GM15510 (cell line): ENCODE data around the gene CTDNEP1.
A peak's percentile ranks its signal among the peaks of the same experiment; 100 is the strongest.

ENCODE experiments used
- POLR2A ChIP-seq: IDR thresholded peaks from 3 replicates; pipeline ENCODE4 v1.6.1; 2011; ENCODE audit warnings: borderline replicate concordance; ENCODE audit not compliant: insufficient read length; ENCODE audit errors: extremely low read depth

CTDNEP1 gene

DNA sequence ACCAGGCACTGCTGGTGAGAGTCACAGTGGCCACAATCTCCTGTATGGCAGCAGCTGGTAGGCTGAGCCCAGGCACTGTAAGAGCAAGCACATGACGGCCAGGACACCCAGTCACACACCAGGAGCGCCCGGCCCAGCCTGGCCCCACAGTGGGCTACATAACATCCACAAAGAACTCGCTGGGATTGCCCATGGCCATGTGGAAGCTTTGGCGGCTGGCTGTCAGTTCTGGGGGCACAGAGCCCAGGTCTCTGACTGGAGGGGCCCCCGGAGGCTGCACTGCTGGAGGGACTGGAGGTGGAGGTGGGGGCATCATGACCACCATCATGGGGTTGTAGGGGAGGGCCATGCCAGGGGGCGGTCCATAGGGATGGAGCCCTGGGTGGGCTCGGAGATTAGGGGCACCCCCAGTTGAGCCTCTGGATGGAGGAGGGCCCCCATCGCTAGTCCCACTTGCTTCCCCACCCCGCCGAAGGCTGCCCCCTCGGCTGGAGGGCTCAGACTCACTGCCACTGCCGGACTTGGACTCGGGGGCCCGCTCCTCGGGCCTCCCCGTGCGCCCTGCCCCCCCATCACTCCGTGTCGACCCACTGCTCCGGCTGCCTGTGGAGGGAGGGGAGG lies 25.7 kb downstream of the CTDNEP1 start:
- no peak for TF ChIP-seq POLR2A

DNA sequence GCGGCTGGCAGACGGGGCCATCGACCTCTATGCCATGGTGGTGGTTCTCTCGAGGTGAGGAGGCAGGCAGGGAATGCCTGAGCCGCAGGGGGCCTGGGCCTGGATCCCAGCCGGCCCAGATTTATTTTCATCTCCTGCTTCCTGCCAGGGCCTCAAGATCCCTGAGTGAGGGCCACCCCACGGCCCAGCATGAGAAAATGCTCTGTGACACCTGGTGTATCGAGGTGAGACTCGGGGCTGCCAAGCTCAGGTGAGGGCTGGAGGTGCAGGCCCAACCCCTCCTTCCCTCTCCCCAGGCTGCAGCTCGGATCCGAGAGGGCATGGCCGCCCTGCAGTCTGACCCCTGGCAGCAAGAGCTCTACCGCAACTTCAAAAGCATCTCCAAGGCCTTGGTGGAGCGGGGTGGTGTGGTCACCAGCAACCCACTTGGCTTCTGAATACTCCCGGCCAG lies 26.8 kb downstream of the CTDNEP1 start:
- no peak for TF ChIP-seq POLR2A

DNA sequence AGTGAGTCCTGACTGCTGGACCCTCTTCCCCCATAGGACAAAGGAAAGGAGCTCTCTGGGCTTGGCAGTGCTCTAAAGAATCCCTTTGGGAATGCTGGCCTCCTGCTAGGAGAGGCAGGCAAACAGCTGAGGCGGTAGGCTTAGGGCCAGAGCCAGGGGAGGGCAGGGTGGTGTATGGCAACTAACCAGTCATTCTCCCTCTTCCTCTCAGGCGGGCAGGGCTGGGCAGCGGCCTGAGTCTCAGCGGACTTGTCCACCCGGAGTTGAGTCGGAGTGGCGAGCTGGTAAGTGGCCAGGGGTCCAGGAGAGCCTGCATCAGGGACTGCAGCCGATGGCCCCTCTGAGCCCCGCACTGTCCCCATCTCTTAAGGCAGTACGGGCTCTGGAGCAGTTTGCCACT lies 27.4 kb downstream of the CTDNEP1 start:
- no peak for TF ChIP-seq POLR2A

DNA sequence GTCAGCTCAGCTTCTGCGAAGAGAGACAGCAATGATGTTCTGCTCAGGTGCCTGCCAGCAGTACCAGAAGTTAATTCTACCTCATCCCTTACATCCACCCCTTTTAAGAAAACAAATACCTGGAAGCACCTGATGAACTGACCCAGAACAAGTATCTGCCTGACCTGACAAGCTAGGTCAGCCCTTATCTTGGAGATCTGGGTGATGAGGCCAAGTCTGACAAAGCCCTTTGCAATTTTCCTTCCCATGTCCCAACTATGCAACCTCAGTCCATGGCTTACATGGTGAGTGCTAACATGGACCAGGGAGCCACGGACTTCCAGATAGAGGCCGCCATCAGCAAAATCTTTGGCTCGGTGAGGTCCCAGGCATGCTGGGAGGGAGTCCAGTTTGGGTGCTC lies 28.2 kb downstream of the CTDNEP1 start:
- no peak for TF ChIP-seq POLR2A

DNA sequence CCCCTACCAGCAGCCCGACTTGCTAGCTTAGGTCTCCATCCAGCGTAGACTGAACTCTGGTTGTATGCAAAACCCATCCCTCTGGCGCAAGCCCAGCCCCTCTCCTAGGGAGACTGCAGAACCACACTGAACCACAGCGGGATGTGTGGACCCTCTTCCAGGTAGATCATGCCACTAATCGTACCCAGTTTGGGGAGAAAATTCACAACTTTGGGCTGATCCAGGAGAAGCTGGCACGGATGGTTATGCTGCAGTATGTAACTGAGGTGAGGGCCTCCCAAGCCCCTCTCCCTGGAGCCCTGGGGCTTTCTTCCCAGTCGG lies 28.6 kb downstream of the CTDNEP1 start:
- TF ChIP-seq POLR2A: no peak

DNA sequence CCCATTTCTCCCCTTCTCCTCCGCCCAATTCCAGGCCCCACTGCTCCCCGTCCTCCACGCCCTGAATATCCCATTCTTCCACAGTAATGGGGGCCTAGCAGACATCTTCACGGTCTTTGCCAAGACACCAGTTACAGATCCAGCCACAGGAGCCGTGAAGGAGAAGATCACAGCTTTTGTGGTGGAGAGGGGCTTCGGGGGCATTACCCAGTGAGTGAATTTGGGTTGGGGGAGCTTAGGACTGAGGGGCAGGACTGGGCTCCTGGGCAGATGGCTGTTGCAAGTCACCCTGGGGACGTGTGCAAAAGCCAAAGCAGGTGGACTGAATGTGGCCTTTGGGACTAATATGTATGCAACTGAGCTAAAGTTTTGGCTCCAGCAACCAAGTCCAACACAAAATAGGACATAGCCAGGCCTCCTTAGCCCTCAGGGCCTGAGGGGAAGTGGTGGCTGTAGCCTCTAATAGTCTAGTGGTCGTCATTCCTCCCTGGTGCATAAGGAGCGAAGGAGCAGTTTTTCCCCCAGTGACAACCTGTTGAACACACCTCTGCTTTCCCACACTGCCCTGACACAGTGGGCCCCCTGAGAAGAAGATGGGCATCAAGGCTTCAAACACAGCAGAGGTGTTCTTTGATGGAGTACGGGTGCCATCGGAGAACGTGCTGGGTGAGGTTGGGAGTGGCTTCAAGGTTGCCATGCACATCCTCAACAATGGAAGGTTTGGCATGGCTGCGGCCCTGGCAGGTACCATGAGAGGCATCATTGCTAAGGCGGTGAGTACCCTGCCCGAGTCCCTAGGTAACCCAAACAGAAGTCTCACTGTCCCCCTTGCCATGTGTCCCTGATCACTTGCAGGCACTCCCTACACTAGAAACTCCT lies 29.2 kb downstream of the CTDNEP1 start:
- peak; percentile 13 for TF ChIP-seq POLR2A

DNA sequence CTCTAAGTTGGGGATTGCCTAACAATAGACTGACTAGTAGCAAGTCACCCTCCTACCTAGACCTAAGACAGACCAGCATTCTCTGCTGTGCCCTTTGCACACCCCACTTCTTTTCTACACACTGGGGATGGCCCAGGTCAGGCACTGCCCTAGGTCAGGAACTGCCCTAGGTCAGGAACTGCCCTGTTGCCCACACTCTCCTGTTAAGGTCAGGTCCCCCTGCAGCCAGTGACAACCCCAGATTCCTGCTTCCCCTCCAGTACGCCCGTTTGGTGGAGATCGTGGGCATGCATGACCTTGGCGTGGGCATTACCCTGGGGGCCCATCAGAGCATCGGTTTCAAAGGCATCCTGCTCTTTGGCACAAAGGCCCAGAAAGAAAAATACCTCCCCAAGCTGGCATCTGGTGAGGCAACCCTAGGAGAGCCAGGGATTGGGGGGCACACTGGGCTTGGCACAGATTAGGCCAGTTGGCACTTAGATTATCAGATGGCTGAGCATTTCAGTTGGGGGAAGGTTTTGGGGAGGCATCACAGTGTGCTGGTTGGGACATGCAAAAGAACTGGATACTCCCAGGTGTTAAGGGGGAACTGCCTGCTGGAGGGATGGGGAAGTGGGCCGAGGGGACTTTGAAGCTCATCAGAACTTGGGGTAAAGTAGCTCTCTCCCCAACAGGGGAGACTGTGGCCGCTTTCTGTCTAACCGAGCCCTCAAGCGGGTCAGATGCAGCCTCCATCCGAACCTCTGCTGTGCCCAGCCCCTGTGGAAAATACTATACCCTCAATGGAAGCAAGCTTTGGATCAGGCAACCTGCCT lies 30.0 kb downstream of the CTDNEP1 start:
- no peak for TF ChIP-seq POLR2A

DNA sequence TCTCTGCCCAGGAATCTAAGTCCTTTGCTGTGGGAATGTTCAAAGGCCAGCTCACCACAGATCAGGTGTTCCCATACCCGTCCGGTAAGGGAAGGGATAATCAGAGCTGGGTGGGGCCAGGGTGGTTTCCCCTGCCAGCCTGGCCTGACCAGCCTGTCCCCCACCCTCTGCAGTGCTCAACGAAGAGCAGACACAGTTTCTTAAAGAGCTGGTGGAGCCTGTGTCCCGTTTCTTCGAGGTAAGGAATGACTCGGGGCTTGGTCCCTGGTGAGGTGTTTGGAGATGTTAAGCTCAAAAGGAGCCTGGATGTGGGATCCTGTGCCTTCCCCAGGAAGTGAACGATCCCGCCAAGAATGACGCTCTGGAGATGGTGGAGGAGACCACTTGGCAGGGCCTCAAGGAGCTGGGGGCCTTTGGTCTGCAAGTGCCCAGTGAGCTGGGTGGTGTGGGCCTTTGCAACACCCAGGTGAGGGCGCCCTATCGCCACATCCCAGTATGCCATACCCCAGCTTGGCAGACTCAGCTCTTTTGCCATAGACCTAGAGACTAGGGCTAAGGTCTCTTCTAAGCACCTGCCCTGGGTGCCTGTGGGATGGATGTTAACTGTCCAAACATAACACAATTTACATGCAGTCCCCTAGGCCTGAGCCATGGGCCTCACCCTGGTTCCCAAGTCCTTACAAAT lies 30.8 kb downstream of the CTDNEP1 start:
- TF ChIP-seq POLR2A: no peak

DNA sequence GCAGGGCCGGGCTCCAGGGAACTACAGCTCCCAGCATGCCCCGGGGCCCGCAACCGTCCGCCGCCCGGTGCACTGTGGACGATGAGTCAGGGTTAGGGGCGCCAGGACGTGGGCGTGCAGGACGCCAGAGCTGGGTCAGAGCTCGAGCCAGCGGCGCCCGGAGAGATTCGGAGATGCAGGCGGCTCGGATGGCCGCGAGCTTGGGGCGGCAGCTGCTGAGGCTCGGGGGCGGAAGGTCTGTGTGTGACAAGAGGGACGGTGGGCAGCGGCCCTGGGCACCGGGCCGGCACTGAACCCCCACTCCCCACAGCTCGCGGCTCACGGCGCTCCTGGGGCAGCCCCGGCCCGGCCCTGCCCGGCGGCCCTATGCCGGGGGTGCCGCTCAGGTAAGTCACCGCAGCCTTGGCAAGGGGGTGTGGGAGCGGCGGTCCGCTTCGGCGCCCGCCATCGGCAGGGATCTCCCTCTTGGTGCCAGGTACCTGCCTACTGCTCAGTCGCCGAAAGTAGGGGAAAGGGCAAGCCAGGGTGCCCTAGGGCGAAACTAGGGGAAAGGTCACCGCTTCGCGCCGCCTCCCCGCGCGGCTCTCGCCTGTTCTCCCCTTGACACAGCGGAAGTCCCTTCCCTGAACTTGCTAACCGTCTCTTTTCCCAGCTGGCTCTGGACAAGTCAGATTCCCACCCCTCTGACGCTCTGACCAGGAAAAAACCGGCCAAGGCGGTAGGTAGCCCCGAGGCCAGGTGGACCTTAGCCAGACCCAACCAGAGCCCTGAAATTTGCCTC lies 31.5 kb downstream of the CTDNEP1 start, which contains the start of the genes ACADVL and DLG4:
Gene ACADVL, plus strand, starts transcription at position 127 of the 781 bp plus-strand sequence. Its CDS starts 47 bp downstream, at position 174.
Gene DLG4, minus strand, starts transcription at position 25 of the 781 bp plus-strand sequence.
- TF ChIP-seq POLR2A: peak; percentile 76

DNA sequence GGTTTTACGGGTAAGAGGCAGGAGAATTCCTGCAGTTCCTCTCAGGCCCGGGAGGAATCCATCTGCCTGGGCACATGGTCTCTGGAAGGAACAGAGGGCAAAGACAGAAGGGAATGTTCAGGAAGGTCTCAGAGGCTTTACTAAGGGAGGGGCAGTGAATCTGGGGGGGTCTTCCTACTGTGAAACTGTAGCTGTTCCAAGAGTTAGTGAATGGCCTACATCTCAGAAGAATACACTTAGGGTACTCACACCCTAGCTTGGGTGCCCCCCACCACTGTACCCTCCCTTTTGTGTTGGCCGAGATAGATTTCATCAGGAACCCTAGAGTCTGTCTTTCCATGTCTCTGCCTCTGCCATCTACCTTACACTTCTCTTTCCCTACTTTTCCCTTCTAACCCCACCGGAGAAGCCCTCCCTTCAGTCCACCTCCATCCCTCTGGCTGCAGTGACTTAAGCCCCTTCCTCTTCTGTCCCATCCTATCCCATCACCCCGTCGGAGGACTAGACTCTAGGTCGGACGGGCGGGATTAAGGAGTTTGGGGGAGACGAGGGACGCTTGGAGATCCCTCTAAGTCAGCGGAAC lies 32.2 kb downstream of the CTDNEP1 start:
- no peak for TF ChIP-seq POLR2A

DNA sequence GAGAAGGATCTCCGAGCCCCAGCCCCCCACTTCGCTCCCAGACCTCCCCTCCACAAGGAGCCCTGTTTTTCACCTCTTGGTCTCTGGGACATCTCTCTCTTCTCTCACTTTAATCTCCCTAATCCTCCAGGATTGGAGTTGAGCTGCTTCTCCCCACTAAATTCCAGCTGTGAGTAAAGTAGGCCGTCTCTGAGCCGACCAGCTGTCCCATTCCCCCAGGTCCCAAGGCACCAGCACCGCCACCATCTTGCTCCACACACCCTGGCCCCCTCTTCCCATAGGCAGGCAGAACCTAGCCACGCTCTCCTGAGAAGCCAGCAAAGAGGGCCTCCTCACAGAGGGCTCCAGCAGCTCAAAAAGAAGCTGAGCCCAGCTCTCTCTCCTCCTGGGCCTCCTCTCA lies 32.8 kb downstream of the CTDNEP1 start:
- TF ChIP-seq POLR2A: no peak

DNA sequence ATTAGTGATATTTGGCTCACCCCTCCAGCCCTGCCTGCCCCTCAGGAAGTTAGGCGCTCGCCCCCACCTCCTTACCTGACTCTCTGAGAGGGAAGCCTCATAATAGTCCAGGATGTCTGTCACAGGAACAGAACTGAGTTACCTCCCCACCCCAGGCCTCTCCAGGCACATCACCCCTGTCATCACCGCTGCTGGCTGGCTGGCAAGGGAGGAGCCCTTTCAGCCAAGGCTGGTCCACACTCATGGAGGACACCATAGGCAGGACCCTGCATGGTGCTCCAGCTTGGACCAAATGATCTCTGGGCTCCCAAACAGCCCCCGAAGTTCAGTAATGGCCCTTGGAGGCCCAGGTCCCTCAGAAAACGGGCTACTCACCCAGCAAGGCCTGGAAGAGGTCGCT lies 33.4 kb downstream of the CTDNEP1 start:
- TF ChIP-seq POLR2A: no peak

DNA sequence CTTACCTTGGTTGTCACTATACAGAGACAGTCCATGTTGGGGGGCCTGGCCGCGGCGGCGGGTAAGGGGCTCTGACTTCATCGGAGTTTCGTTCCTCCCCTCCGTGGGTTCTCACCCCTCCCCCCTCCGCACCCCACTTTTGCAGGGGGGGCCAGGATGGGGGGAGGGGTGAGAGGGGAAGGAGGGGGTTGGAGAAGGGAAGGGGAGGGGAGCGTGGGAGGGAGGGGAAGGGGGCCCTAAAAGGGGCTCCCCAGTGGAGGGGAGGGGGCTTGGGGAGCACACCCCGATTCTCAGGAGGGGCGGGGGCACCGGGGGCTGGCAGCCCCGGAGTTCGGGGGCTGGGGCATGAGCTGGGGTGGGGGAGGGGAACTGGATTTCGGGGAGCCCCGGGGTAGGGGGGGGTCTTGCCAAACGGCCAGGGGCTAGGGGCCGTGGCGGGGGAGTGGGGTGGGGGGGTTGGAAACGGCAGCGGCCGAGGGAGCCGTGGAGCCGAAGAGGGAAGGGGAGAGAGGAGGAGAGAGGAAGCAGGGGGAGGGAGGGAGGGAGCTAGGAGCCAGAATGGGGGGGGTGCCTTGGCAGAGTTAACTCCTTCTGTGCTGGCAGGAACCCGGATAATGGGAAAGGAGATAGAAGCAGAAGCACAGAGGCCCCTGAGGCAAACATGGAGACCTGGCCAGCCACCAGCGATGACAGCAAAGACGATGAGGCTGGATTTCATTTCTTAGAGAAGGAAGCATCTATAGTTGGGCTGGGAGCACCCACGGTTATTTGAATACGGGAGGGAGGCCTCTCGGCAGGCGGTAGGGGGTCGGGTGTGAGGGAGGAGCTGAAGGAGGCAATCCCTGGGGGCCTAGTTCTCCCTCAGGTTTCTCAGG lies 34.2 kb downstream of the CTDNEP1 start:
- no peak for TF ChIP-seq POLR2A
